HepG2 (cell line): Measurements from ENCODE around the gene MEIOC. TPM values are rescaled to one million over a fixed set of nuclear protein-coding genes. Genes with fewer than 3 reads are reported as not detected.
A peak's percentile ranks its signal among the peaks of the same experiment; 100 is the strongest.

Experiments used
- FOXM1 ChIP-seq: sonication (generic); formaldehyde crosslinking; IDR thresholded peaks from 2 replicates; pipeline ENCODE4 v1.5.0; 2020; ENCODE audit warnings: missing genetic modification reagents
- KDM5A ChIP-seq: fragments of 200-600 bp; sonication (generic); IDR thresholded peaks from 2 replicates; pipeline ENCODE4 v1.7.0; 2018; ENCODE audit warnings: antibody characterized with exemption, mild to moderate bottlenecking, low read length, borderline replicate concordance
- KMT2B ChIP-seq: IDR thresholded peaks from 2 replicates; pipeline ENCODE4 v1.6.1; 2016; ENCODE audit warnings: missing genetic modification reagents, missing compliant biosample characterization
- MAFF ChIP-seq: IDR thresholded peaks from 2 replicates; pipeline ENCODE4 v1.6.1; 2011; ENCODE audit warnings: low read depth, low read length, improper control_type of control experiment
- NPAS2 ChIP-seq: sonication (generic); formaldehyde crosslinking; IDR thresholded peaks from 2 replicates; pipeline ENCODE4 v1.8.0; 2022; ENCODE audit warnings: mild to moderate bottlenecking, missing genetic modification reagents, borderline replicate concordance
- PHF8 ChIP-seq: sonication (generic); formaldehyde crosslinking; IDR thresholded peaks from 2 replicates; pipeline ENCODE4 v1.5.0; 2020; ENCODE audit warnings: missing genetic modification reagents
- POLR2AphosphoS5 ChIP-seq: IDR thresholded peaks from 2 replicates; pipeline ENCODE4 v1.6.1; 2012; ENCODE audit warnings: low read depth, low read length
- SMC3 ChIP-seq: IDR thresholded peaks from 2 replicates; pipeline ENCODE4 v1.6.1; 2011; ENCODE audit warnings: low read length, improper control_type of control experiment
- TOPORS ChIP-seq: sonication (generic); formaldehyde crosslinking; IDR thresholded peaks from 2 replicates; pipeline ENCODE4 v1.8.0; 2023; ENCODE audit warnings: mild to moderate bottlenecking, missing genetic modification reagents
- ZC3H13 ChIP-seq: sonication (generic); formaldehyde crosslinking; IDR thresholded peaks from 2 replicates; pipeline ENCODE4 v1.8.1; 2023; ENCODE audit warnings: mild to moderate bottlenecking, missing genetic modification reagents, moderate library complexity
- ZNF34 ChIP-seq: sonication (generic); formaldehyde crosslinking; IDR thresholded peaks from 2 replicates; pipeline ENCODE4 v1.4.0; 2020; ENCODE audit warnings: mild to moderate bottlenecking, missing genetic modification reagents, borderline replicate concordance
- ZNF629 ChIP-seq: sonication (generic); formaldehyde crosslinking; conservative IDR thresholded peaks from 2 replicates; pipeline ENCODE4 v1.5.0; 2020; ENCODE audit warnings: missing genetic modification reagents
- ZSCAN31 ChIP-seq: sonication (generic); formaldehyde crosslinking; IDR thresholded peaks from 2 replicates; pipeline ENCODE4 v1.5.0; 2020; ENCODE audit warnings: low read depth, mild to moderate bottlenecking, missing genetic modification reagents
- polyA plus RNA-seq, 8 experiments: library from polyadenylated mRNA; depleted of rRNA in 3 of 8; stranded (reverse) in 7 of 8; unstranded in 1 of 8; fragments of >200 nt; fragmentation: Illumina TruSeq in 4 of 8; extraction: Trizol in 4 of 8; gene quantifications; 2 replicates each; pipeline versions ENCODE4 v1.2.1 to v1.2.3, GENCODE V29; 2011 to 2016; ENCODE audit warnings: low read depth in 4 of 8, missing spikeins in 1 of 8, mixed read lengths in 1 of 8; ENCODE audit not compliant: insufficient read depth in 1 of 8
- total RNA-seq, 5 experiments: library from RNA; depleted of rRNA; stranded (reverse); fragments of >200 nt; fragmentation: Illumina TruSeq; extraction: Trizol; gene quantifications; 2 replicates each; pipeline ENCODE4 v1.2.3, GENCODE V29; 2016; ENCODE audit warnings: low read depth in 1 of 5
- TF ChIP-seq, protein P1 (sequence below): sonication (generic); formaldehyde crosslinking; IDR thresholded peaks from 2 replicates; pipeline ENCODE4 v1.5.1; 2020; ENCODE audit warnings: mild to moderate bottlenecking, missing genetic modification reagents, moderate library complexity
- TF ChIP-seq, protein P2 (sequence below): sonication (generic); formaldehyde crosslinking; IDR thresholded peaks from 2 replicates; pipeline ENCODE4 v1.8.0; 2022; ENCODE audit warnings: missing genetic modification reagents, mild to moderate bottlenecking, borderline replicate concordance
- TF ChIP-seq, protein P3 (sequence below): sonication (generic); formaldehyde crosslinking; IDR thresholded peaks from 2 replicates; pipeline ENCODE4 v1.9.0; 2021; ENCODE audit warnings: missing genetic modification reagents, borderline replicate concordance
- TF ChIP-seq, protein P4 (sequence below): sonication (generic); formaldehyde crosslinking; IDR thresholded peaks from 2 replicates; pipeline ENCODE4 v1.5.1; 2020; ENCODE audit warnings: missing genetic modification reagents, mild to moderate bottlenecking, borderline replicate concordance
- TF ChIP-seq, protein P5 (sequence below): sonication (generic); formaldehyde crosslinking; IDR thresholded peaks from 2 replicates; pipeline ENCODE4 v1.9.0; 2022; ENCODE audit warnings: missing genetic modification reagents, mild to moderate bottlenecking, borderline replicate concordance

Gene MEIOC
- total and polyA plus RNA-seq, 2 of the 13 experiments (the other 11 are each of a cell fraction or from before 2014, with no cell fraction given): 0.04 to 0.15 TPM

DNA sequence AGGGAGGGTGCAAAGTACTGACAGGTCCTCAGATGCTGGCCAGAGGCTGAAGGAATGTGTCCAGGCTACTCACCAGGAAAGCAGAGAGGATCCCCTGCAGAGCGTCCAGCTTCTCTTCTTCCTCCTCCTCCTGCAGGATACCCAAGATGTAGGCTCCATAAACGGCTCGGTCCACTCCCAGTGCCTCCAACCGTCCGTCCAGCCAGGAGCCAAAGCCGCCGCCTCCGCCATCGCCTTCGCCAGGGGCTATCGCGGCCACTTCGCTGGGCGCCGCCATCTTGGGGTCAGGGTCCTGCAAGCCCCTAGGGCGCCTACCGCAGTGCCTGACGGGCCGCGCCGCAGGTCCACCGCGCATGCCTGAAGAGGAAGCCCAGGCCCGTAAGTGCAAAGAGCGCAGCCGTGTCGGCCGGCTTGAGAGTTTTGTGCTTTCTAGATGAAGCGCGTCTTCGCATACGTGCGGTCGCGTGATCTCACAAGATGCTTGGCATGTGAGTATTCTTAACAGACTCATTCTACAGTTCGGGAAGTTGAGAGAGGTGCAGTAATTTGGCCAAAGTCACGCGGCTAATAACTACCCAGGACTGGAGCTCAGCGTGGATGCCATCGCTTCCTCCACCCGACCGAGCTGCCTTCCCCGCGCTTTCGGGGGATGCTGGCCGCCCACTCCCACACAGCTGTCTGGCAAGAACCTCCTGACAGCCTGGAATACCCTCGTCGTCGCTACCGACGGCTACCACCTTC is 33.4 kb downstream of the MEIOC start, which contains the start of gene CCDC43 (continued):
- TF ChIP-seq, protein P1, sequence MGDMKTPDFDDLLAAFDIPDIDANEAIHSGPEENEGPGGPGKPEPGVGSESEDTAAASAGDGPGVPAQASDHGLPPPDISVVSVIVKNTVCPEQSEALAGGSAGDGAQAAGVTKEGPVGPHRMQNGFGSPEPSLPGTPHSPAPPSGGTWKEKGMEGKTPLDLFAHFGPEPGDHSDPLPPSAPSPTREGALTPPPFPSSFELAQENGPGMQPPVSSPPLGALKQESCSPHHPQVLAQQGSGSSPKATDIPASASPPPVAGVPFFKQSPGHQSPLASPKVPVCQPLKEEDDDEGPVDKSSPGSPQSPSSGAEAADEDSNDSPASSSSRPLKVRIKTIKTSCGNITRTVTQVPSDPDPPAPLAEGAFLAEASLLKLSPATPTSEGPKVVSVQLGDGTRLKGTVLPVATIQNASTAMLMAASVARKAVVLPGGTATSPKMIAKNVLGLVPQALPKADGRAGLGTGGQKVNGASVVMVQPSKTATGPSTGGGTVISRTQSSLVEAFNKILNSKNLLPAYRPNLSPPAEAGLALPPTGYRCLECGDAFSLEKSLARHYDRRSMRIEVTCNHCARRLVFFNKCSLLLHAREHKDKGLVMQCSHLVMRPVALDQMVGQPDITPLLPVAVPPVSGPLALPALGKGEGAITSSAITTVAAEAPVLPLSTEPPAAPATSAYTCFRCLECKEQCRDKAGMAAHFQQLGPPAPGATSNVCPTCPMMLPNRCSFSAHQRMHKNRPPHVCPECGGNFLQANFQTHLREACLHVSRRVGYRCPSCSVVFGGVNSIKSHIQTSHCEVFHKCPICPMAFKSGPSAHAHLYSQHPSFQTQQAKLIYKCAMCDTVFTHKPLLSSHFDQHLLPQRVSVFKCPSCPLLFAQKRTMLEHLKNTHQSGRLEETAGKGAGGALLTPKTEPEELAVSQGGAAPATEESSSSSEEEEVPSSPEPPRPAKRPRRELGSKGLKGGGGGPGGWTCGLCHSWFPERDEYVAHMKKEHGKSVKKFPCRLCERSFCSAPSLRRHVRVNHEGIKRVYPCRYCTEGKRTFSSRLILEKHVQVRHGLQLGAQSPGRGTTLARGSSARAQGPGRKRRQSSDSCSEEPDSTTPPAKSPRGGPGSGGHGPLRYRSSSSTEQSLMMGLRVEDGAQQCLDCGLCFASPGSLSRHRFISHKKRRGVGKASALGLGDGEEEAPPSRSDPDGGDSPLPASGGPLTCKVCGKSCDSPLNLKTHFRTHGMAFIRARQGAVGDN (CRISPR knock-in tag): peak; percentile 98
- TF ChIP-seq NPAS2 (CRISPR knock-in tag) (no peak), ZNF629 (CRISPR knock-in tag) (peak; percentile 71), ZC3H13 (CRISPR knock-in tag) (peak; percentile 47; the same call in 1 of the 2 replicates), KDM5A (peak; percentile 98), TOPORS (CRISPR knock-in tag) (peak; percentile 97), MAFF (no peak), KMT2B (CRISPR knock-in tag) (peak; percentile 97), ZNF34 (CRISPR knock-in tag) (no peak), PHF8 (CRISPR knock-in tag) (peak; percentile 96), SMC3 (no peak), FOXM1 (CRISPR knock-in tag) (no peak), ZSCAN31 (CRISPR knock-in tag) (peak; percentile 97), POLR2AphosphoS5 (peak; percentile 99)
- TF ChIP-seq, protein P2, sequence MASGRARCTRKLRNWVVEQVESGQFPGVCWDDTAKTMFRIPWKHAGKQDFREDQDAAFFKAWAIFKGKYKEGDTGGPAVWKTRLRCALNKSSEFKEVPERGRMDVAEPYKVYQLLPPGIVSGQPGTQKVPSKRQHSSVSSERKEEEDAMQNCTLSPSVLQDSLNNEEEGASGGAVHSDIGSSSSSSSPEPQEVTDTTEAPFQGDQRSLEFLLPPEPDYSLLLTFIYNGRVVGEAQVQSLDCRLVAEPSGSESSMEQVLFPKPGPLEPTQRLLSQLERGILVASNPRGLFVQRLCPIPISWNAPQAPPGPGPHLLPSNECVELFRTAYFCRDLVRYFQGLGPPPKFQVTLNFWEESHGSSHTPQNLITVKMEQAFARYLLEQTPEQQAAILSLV (CRISPR knock-in tag): peak; percentile 98
- TF ChIP-seq, protein P3, sequence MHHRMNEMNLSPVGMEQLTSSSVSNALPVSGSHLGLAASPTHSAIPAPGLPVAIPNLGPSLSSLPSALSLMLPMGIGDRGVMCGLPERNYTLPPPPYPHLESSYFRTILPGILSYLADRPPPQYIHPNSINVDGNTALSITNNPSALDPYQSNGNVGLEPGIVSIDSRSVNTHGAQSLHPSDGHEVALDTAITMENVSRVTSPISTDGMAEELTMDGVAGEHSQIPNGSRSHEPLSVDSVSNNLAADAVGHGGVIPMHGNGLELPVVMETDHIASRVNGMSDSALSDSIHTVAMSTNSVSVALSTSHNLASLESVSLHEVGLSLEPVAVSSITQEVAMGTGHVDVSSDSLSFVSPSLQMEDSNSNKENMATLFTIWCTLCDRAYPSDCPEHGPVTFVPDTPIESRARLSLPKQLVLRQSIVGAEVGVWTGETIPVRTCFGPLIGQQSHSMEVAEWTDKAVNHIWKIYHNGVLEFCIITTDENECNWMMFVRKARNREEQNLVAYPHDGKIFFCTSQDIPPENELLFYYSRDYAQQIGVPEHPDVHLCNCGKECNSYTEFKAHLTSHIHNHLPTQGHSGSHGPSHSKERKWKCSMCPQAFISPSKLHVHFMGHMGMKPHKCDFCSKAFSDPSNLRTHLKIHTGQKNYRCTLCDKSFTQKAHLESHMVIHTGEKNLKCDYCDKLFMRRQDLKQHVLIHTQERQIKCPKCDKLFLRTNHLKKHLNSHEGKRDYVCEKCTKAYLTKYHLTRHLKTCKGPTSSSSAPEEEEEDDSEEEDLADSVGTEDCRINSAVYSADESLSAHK (CRISPR knock-in tag): no peak
- TF ChIP-seq, protein P4, sequence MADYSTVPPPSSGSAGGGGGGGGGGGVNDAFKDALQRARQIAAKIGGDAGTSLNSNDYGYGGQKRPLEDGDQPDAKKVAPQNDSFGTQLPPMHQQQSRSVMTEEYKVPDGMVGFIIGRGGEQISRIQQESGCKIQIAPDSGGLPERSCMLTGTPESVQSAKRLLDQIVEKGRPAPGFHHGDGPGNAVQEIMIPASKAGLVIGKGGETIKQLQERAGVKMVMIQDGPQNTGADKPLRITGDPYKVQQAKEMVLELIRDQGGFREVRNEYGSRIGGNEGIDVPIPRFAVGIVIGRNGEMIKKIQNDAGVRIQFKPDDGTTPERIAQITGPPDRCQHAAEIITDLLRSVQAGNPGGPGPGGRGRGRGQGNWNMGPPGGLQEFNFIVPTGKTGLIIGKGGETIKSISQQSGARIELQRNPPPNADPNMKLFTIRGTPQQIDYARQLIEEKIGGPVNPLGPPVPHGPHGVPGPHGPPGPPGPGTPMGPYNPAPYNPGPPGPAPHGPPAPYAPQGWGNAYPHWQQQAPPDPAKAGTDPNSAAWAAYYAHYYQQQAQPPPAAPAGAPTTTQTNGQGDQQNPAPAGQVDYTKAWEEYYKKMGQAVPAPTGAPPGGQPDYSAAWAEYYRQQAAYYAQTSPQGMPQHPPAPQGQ (CRISPR knock-in tag): 0 out of 2 replicates have a peak, but pooled peaks have one; percentile 71
- TF ChIP-seq, protein P5, sequence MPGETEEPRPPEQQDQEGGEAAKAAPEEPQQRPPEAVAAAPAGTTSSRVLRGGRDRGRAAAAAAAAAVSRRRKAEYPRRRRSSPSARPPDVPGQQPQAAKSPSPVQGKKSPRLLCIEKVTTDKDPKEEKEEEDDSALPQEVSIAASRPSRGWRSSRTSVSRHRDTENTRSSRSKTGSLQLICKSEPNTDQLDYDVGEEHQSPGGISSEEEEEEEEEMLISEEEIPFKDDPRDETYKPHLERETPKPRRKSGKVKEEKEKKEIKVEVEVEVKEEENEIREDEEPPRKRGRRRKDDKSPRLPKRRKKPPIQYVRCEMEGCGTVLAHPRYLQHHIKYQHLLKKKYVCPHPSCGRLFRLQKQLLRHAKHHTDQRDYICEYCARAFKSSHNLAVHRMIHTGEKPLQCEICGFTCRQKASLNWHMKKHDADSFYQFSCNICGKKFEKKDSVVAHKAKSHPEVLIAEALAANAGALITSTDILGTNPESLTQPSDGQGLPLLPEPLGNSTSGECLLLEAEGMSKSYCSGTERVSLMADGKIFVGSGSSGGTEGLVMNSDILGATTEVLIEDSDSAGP (CRISPR knock-in tag): peak; percentile 97
